ENCODE measurements around the gene EAF1.

Gene EAF1

DNA sequence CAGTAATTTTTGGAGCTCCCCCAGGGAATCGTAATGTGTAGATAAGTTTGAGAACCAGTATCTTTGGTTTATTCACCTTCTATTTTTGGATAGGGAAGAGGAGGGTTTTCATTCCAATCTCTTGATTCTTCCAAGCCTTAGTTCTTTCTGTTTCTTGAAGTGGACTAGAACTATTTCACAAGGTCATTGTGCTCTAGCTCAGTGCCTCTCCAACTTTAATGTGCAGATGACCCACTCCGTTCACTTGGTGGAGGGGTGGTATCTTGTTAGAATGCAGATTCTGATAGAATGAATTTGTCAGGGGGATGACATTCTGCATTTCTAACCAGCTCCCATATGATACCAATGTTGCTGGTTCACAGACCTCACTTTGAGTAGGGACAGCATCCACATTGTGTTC is 58.6 kb downstream of the EAF1 start:
- TF ChIP-seq, protein P1, sequence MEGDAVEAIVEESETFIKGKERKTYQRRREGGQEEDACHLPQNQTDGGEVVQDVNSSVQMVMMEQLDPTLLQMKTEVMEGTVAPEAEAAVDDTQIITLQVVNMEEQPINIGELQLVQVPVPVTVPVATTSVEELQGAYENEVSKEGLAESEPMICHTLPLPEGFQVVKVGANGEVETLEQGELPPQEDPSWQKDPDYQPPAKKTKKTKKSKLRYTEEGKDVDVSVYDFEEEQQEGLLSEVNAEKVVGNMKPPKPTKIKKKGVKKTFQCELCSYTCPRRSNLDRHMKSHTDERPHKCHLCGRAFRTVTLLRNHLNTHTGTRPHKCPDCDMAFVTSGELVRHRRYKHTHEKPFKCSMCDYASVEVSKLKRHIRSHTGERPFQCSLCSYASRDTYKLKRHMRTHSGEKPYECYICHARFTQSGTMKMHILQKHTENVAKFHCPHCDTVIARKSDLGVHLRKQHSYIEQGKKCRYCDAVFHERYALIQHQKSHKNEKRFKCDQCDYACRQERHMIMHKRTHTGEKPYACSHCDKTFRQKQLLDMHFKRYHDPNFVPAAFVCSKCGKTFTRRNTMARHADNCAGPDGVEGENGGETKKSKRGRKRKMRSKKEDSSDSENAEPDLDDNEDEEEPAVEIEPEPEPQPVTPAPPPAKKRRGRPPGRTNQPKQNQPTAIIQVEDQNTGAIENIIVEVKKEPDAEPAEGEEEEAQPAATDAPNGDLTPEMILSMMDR (conservative IDR thresholded peaks at IDR 0.05): no peak
- no peak for TF ChIP-seq ZFX (IDR thresholded peaks at IDR 0.05)
- no peak overlapping the region for H3K27ac ChIP-seq

DNA sequence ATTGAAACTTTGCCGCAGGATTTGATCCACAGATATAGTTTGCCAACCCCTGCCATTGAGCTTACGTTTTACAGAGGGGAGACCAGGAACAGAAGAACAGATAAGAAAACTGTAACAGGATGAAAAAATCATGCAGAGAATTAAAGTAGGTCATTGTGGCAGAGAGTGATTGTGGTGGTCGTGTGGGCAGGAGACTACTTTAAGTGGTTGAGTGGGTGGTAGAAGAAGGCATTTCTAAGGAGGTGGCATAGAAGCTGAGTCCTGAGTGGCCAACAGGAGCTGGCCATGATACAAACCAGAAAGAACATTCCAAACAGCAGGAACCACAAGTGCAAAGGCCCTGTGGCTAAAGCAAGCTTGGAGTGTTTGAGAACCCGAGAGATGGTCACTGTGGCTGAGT is 59.6 kb downstream of the EAF1 start:
- no peak for TF ChIP-seq ZFX (IDR thresholded peaks at IDR 0.05)
- TF ChIP-seq, protein P1 (conservative IDR thresholded peaks at IDR 0.05): no peak
- H3K27ac ChIP-seq: no peak overlapping the region

DNA sequence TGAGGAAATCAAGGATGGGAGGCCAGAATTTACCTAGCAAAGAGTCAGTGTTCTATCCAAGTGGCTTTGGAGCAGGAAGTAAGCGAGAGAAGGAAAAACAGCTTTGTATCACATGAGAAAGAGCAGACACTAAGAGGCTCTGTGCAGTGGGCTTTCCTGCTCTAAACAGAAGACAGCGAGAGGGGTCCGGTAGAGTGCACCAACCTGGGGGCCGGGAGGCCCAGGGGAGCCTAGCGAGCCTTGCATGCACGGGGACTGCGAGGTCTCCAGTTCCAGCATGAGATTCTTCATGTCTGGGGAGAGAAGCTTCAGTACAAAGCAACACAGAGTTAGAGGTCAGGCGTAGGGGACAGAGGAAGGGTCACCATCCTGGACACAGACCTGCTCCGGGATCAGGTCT is 60.6 kb downstream of the EAF1 start:
- no peak for TF ChIP-seq ZFX (IDR thresholded peaks at IDR 0.05)
- TF ChIP-seq, protein P1 (conservative IDR thresholded peaks at IDR 0.05): no peak
- no peak overlapping the region for H3K27ac ChIP-seq

DNA sequence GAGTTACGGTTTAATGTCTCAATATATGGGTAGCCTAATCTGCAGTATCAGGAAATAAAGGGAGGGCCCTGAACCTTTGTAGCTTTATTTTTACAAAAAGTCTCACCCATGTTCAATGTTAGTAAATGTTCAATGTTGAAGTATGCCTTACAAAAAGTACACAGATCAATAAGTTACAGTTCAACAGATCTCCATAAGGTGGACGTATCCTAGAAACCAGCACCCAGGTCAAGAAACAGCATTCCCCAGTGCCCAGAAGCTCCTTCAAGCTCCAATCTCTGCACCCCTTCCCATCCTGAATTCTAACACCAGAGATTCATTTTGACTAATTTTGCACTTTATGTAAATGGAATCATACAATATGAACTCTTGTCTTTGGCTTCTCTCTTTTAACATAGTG is 62.8 kb downstream of the EAF1 start:
- no peak overlapping the region for H3K27ac ChIP-seq
- no peak for TF ChIP-seq ZFX (IDR thresholded peaks at IDR 0.05)
- TF ChIP-seq, protein P1 (conservative IDR thresholded peaks at IDR 0.05): no peak

DNA sequence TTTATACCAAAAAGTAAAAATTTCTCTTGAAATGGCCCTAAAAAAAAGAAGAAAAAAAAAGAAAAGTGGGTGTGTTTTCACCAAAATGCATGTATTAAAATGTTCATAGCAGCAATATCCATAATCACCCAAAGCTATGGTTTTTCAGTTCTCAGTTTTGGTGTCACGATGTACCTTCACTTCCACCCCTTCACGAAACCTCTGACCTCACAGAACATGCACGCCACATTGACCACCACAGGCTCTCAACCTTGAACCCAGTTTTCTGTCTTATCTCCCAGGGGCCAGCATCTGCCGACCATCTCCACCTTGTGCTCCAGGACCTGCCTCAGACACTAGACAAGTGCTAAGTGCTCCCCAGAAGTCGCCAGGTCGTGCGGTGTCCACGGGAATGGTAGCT is 63.7 kb downstream of the EAF1 start:
- TF ChIP-seq ZFX (IDR thresholded peaks at IDR 0.05): no peak
- TF ChIP-seq, protein P1 (conservative IDR thresholded peaks at IDR 0.05): no peak

More for the DNA sequence above, 63.7 kb downstream of the EAF1 start:
- no peak overlapping the region for H3K27ac ChIP-seq

All from C4-2B (cell line).